Measurements from ENCODE around the gene CSF2RB.

DNA sequence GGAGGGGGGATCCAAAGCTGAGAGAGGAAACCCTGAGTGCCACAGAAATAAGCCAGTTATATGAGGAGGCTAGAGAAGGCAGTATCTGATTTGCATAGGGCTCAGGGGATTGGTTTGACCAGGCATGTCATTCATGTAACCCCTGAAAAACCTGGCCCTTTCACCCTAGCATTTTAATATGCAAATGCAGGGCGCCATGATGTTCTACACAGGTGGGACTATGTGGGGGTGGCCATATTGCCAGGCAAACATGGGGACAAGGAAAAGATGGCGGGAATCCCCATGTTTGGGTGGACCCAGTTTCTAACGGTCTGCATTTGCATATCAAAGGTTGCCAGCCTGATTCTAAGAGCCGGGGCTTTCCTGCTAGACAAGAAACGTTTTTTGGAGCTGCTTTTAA is 27.2 kb downstream of the CSF2RB start:
- TF ChIP-seq, protein P1, sequence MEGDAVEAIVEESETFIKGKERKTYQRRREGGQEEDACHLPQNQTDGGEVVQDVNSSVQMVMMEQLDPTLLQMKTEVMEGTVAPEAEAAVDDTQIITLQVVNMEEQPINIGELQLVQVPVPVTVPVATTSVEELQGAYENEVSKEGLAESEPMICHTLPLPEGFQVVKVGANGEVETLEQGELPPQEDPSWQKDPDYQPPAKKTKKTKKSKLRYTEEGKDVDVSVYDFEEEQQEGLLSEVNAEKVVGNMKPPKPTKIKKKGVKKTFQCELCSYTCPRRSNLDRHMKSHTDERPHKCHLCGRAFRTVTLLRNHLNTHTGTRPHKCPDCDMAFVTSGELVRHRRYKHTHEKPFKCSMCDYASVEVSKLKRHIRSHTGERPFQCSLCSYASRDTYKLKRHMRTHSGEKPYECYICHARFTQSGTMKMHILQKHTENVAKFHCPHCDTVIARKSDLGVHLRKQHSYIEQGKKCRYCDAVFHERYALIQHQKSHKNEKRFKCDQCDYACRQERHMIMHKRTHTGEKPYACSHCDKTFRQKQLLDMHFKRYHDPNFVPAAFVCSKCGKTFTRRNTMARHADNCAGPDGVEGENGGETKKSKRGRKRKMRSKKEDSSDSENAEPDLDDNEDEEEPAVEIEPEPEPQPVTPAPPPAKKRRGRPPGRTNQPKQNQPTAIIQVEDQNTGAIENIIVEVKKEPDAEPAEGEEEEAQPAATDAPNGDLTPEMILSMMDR (IDR thresholded peaks at IDR 0.05; ENCODE audit: borderline replicate concordance, extremely low read depth, low read length, poor library complexity, severe bottlenecking) = no peak
- TF ChIP-seq EZH2 (IDR thresholded peaks at IDR 0.05; ENCODE audit: borderline replicate concordance, low read depth, low read length, severe bottlenecking) = no peak
